NCI-H345 treated with DMSO at 0.1 percent for 48 hours (cell line): ENCODE data around the gene EEA1.
A peak's percentile ranks its signal among the peaks of the same experiment; 100 is the strongest.
"Not testable (repeated sequence)": the region's sequence is repeated elsewhere in the genome, so short reads cannot be mapped to it uniquely, and the experiment has no call there.

Source experiments
- DNase-seq: peaks from one replicate; lab custom pipeline; 2025; ENCODE audit not compliant: unreplicated experiment; lab: John Stamatoyannopoulos, UW

Gene EEA1

GRCh38 chr12:92753976-92754885 lies 174.9 kb downstream of the EEA1 start:
- no peak for DNase-seq

- not testable (repeated sequence) for DNase-seq
Measured at GRCh38 chr12:92749691-92750090, 179.4 kb downstream of the EEA1 start.

GRCh38 chr12:92747151-92747550 lies 181.9 kb downstream of the EEA1 start:
- no peak for DNase-seq

GRCh38 chr12:92745856-92746550 lies 183.1 kb downstream of the EEA1 start:
- DNase-seq: no peak

GRCh38 chr12:92743026-92743425 lies 186.1 kb downstream of the EEA1 start:
- no peak for DNase-seq

GRCh38 chr12:92740411-92740810 lies 188.7 kb downstream of the EEA1 start:
- DNase-seq: no peak

- no peak for DNase-seq
Measured at GRCh38 chr12:92739113-92739512, 190.0 kb downstream of the EEA1 start.

- DNase-seq: no peak
Measured at GRCh38 chr12:92737855-92738850, 190.9 kb downstream of the EEA1 start.

GRCh38 chr12:92736605-92737004 lies 192.5 kb downstream of the EEA1 start:
- no peak for DNase-seq

- peak; percentile 36 for DNase-seq
Measured at GRCh38 chr12:92735131-92735721, 193.9 kb downstream of the EEA1 start.

GRCh38 chr12:92733661-92734060 lies 195.4 kb downstream of the EEA1 start:
- DNase-seq: no peak

- DNase-seq: no peak
Measured at GRCh38 chr12:92733181-92733580, 195.9 kb downstream of the EEA1 start.

GRCh38 chr12:92732716-92733115 lies 196.4 kb downstream of the EEA1 start:
- DNase-seq: no peak

- DNase-seq: no peak
Measured at GRCh38 chr12:92732216-92732615, 196.9 kb downstream of the EEA1 start.

- no peak for DNase-seq
Measured at GRCh38 chr12:92730758-92731157, 198.3 kb downstream of the EEA1 start.

- no peak for DNase-seq
Measured at GRCh38 chr12:92729773-92730305, 199.3 kb downstream of the EEA1 start.

GRCh38 chr12:92726850-92727249 lies 202.2 kb downstream of the EEA1 start:
- no peak for DNase-seq

- DNase-seq: no peak
Measured at GRCh38 chr12:92722897-92723296, 206.2 kb downstream of the EEA1 start.

GRCh38 chr12:92721656-92722055 lies 207.4 kb downstream of the EEA1 start:
- no peak for DNase-seq

GRCh38 chr12:92721130-92721529 lies 208.0 kb downstream of the EEA1 start:
- DNase-seq: no peak
